HG03095 (cell line): ENCODE results near the gene SLC26A1.
"Not testable (repeated sequence)": the region's sequence is repeated elsewhere in the genome, so short reads cannot be mapped to it uniquely, and the experiment has no call there.

Experiments used
- ATAC-seq: cut with Tn5 transposase; IDR thresholded peaks from one replicate; pipeline ENCODE4 v1.9.1; 2021; ENCODE audit warnings: moderate library complexity; ENCODE audit not compliant: unreplicated experiment

SLC26A1 gene

DNA sequence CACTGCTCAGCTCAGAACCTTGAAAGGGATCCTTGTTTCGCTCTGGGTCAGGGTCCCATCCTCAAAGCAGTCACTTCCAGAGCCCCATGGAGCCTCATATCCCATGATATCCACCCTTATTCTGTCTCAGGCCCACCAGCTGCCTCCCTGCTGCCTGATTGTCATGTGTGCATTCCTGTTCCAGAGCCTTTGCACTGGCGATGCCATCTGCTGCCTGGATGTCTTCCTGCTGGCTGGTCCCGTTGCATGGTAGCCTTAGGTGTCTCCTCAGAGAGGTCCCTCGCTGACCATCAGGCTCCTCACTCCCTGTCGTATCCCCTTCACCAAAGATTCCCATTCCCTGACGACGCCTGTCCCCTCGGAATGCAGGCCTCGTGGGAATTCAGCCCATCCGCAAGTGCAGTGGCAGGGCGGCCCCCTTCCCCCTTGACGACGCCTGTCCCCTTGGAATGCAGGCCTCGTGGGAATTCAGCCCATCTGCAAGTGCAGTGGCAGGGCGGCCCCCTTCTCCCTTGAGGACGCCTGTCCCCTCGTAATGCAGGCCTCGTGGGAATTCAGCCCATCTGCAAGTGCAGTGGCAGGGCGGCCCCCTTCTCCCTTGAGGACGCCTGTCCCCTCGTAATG is 6.1 kb upstream of the SLC26A1 start:
- not testable (repeated sequence) for ATAC-seq

- ATAC-seq = no peak
Observed at GRCh38 chr4:998096-998691, 5.0 kb upstream of the SLC26A1 start.

GRCh38 chr4:997375-998071 is 4.3 kb upstream of the SLC26A1 start:
- ATAC-seq = no peak

DNA sequence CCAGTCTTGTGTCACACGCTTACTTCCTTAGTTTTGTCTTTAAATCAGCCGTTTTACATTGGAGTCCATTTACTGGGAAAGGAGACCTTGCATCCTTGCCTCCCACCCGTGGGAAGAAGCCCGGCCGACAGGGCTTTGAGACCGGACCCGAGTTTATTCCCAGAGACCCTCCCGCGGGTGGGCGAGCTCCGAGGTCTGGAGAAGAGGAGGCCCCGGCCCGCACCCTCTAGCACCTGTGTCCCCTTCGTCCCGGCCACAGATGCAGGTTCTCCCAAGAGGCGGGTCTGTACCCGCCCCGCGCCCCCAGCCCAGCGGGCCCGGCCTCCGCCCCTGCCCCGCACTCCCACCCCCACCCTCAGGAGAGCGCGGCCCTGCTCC is 3.8 kb upstream of the SLC26A1 start:
- no peak for ATAC-seq

- ATAC-seq = no peak
Observed at GRCh38 chr4:996030-996996, 3.1 kb upstream of the SLC26A1 start.

- no peak for ATAC-seq
Observed at GRCh38 chr4:995311-996026, 2.3 kb upstream of the SLC26A1 start.

DNA sequence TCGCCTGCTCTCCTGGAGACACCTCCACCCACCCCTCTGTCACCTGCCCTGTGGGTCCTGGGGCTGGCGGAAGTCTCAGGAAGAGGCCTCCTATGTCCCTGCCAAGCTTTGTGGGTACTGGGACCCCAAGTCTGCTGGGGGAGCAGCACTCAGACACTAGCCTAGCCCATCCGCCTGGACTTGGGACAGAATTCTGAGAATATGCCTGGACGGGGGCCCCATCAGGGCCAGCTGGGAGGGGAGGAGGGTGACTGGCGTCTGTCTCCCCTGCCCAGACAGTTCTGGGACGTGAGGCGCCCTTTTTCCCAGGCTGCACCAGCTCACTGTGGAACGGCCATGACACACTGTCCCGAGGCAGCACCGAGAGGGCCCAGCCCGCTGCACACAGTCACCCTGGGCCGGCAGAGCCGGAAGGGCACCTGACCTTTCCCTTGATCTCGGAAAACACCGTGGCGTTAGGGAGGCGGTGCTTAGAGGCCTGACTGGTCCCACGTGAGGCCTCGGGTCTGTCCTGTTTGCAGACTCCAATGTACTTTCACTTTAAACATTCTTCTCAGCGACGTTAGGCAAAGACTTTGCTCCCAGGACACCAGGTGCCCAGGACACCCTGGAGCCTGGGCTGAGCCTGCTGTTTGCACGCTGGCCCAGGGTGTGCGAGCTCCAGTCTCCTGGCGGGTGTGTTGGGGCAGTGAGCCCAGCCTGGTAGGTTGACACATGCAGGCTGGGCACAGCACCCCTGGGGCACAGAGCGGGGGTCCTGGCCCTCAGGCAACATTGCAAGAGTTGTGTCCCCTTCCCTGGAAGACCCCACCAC is 700 bp downstream of the SLC26A1 start:
- ATAC-seq = no peak

- no peak for ATAC-seq
Observed at GRCh38 chr4:991451-992296, 1.5 kb downstream of the SLC26A1 start.

GRCh38 chr4:990746-991367 is 2.3 kb downstream of the SLC26A1 start:
- ATAC-seq = no peak

DNA sequence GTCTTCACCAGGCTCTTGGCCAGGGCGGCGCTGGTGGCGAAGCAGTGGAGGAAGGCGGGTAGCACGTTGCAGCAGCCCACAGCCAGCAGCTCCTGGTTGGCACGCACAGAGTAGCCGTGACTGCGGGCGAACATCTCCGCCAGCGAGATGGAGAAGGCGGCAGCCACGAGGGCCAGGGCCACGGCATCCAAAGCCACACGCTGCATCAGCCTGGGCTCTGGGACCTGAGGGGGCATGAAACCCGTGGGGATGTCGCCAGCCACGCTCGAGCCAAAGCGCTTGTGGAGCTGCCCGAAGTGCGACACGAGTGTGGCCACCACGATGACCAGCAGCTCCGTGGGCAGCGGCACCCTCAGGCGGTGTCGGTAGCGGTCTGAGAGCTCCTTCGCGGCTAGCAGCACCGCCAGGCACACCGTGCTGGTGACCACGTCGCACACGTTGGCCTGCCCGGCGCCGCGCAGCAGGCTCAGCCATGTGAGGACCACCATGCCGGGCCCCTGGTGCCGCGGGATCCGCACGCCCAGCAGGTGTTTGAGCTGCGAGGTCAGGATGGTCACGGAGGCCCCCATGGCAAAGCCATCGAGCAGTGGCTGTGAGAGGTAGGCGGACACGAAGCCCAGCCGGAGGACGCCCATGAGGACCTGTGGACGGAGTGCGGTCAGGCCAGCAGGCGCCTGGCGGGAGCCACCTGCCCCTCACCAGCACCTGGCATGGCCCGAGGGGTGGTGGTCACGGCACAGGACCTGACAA is 3.3 kb downstream of the SLC26A1 start:
- ATAC-seq = no peak

- no peak for ATAC-seq
Observed at GRCh38 chr4:988726-989721, 4.2 kb downstream of the SLC26A1 start.

DNA sequence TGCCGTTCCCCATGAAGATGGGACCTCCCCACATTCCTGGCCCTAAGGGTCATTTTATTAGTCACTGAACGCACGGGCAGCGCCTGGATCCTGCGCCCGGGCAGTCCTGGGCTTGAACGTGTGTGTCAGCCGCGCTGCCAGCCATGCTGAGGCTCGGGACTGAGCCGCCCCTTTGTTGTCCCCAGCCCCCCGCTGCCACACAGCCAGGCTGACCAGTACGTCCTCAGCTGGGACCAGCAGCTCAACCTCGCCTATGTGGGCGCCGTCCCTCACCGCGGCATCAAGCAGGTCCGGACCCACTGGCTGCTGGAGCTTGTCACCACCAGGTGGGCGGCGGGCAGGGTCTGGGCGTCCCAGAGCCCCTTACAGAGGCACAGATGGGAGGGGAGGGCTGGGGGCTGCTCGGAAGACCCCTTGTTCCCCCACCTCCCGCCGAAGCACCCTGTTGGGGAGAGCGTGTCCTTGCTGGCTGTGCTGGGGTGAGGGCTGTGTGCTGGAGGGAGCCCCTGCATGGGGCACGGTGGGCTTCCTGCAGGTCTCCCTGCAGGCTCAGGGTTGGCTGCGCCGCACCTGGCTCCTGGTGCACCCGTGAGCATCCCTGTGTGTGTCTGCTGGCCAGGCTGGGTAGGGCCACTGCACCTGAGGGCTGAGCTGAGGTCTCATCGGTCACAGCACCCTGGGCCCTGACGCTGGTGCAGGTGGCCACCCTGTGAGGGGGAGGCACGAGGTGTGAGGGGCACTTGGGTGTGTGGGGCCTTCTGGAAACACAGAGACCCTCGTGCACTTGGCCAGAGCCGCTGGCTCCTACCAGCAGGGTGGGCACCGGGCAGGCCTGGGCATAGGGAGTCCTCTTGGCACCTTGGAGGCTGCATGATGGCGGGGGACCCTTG is 5.3 kb downstream of the SLC26A1 start:
- no peak for ATAC-seq

DNA sequence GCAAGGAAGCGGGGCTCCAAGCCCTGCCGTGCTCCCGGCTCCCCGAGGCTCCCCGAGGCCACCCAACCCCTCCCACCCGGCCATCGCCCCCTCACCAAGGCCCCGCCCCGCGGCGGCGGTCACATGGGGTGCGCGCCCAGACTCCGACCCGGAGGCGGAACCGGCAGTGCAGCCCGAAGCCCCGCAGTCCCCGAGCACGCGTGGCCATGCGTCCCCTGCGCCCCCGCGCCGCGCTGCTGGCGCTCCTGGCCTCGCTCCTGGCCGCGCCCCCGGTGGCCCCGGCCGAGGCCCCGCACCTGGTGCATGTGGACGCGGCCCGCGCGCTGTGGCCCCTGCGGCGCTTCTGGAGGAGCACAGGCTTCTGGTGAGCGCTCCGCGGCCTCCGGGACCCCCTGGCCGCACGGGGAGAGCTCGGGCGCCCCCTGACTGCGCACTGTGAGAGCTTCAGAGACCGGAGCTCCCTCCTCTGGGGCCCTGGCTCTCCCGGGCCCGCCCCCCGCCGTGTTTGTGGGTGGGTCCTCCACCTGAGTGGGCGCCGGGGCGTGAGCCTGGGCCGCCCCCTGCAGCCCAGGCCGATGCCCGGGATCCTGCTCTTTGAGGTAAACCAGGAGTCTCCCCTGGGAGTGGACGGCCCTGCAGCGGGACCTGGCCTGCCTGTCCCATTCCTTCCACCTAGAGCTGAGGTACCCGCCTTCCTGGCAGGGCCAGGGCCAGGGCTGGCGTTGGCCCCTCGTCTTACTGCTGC is 6.2 kb downstream of the SLC26A1 start, which contains the start of gene IDUA:
Gene IDUA (plus strand): TSS at position 166 of the 745 bp plus-strand sequence. CDS start 41 bp downstream, at position 207.
- ATAC-seq = peak; percentile 76

DNA sequence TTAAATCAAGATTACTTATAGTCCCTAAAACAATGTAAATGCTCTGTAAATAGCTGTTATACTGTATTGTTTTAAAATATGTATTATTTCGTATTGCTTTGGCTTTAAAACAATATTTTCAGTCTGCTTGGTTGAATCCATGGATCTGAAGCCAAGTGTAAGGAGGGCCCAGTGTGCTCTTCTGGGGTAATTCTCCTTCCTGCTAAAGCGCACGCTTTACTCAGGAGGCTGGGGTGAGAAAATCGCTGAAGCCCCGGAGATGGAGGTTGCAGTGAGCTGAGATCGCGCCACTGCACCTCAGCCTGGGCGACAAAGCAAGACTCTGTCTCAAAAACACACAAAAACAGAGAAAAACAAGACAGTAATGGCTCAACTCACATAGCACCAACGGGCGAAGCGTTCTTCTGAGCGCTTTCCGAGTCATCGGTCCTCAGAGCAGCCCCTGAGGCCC is 6.8 kb downstream of the SLC26A1 start:
- peak; percentile 18 for ATAC-seq
